Activated CD4-positive, alpha-beta T cell treated with anti-CD3 and anti-CD28 coated beads, Interleukin-2, amount 10 ng/mL, durations not matched to agents 24 days and 14 days (primary cell): ENCODE data around the gene TWIST1. TPM values are rescaled to one million over a fixed set of nuclear protein-coding genes. Genes with fewer than 3 reads are reported as not detected.
A peak's percentile ranks its signal among the peaks of the same experiment; 100 is the strongest.

ENCODE experiments used
- DNase-seq: peaks from one replicate; pipeline ENCODE4 v3.0.0; 2022
- H3K27ac Mint-ChIP-seq: one replicate; pipeline ENCODE4 v1.8.0; 2022; ENCODE audit warnings: mild to moderate bottlenecking, mixed read lengths
- H3K27me3 Mint-ChIP-seq: one replicate; pipeline ENCODE4 v1.8.0; 2022; ENCODE audit warnings: mixed read lengths
- H3K36me3 Mint-ChIP-seq: one replicate; pipeline ENCODE4 v1.8.0; 2022; ENCODE audit warnings: low read depth, mild to moderate bottlenecking, mixed read lengths
- H3K4me1 Mint-ChIP-seq: one replicate; pipeline ENCODE4 v1.8.0; 2021; ENCODE audit warnings: mixed read lengths
- H3K4me3 Mint-ChIP-seq: one replicate; pipeline ENCODE4 v1.8.0; 2022; ENCODE audit warnings: mild to moderate bottlenecking, moderate library complexity, mixed read lengths
- H3K9me3 Mint-ChIP-seq: one replicate; pipeline ENCODE4 v1.8.0; 2021; ENCODE audit warnings: mixed read lengths
- intact Hi-C: fragments of 100-400 bp; cut with micrococcal nuclease; formaldehyde crosslinking; loops from one replicate; pipeline ENCODE4 v1.15.1; 2023
- total RNA-seq: library from RNA; stranded (reverse); gene quantifications from 2 replicates; pipeline ENCODE4 v1.2.3, GENCODE V29; 2022

TWIST1 gene
- total RNA-seq, 1 donor from 2014 or later, result 7.5 TPM

DNA sequence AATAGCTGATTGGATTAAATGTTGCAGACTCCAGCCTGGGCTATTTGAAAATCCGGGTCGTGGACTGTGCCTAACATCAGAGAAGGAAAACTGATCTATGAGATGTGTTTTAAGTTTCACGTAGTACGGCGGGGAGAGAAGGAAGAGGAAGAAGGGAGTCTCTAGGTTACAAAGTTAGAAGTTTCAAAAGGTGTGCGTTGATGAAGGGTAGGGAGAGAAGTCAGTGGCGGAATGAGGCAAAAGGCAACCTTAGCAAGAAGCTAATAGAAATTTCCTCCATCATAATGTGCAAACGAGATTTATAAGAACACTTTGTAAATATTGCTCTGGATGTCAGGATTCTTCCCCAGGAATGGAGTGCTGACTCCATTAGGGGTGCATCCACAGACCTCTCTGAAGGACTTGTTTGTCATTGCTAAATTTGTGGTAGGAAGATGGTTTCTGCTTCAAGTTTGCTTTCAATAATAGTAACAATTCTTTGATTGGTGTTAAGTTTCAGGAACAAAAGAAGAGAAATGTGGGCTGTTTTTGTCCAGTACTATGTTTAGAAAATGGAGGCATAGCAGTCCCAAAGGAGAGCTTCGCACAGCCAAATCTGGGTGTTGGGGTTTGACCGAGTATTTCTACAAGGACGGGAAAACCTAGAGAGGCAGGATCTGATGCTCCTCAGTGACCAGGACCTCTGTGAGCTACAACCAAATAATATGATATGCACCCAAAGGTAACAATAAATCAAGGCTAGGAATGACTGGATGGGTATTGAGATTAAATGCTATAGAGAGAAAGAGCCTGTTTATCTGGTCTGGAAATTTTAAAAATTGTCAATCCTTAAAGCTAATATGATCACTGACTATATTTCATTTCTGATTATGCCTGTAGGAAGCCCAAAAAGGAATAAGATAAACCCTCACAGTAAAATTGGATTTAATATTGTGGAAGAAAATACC is 8.2 kb downstream of the TWIST1 start:
- Mint-ChIP-seq H3K36me3 (peaks cover 4% of the 10 kb centered on the region), H3K27me3 (peaks cover 81% of the 10 kb centered on the region), H3K9me3 (peaks cover 12% of the 10 kb centered on the region), H3K27ac (no peak overlapping the region), H3K4me1 (no peaks in the 10 kb centered on the region), H3K4me3 (no peak overlapping the region)
- no peak for DNase-seq
- intact Hi-C loops, result loop anchor here (5.0 kb wide), 2 partner anchors 38 to 1678 kb away; partner anchors contain the start of genes FERD3L and SP8

GRCh38 chr7:19107356-19108146 is 9.9 kb downstream of the TWIST1 start:
- no peaks in the 10 kb centered on the region for H3K4me1 Mint-ChIP-seq
- no peak overlapping the region for H3K27ac Mint-ChIP-seq
- peaks cover 12% of the 10 kb centered on the region for H3K9me3 Mint-ChIP-seq
- H3K27me3 Mint-ChIP-seq, result peaks cover 71% of the 10 kb centered on the region
- H3K4me3 Mint-ChIP-seq, result no peak overlapping the region
- intact Hi-C loops, result loop anchor here (5.0 kb wide), 2 partner anchors 40 to 1680 kb away; partner anchors contain the start of genes FERD3L and SP8
- peak; percentile 60 for DNase-seq
- H3K36me3 Mint-ChIP-seq, result peaks cover 4% of the 10 kb centered on the region

DNA sequence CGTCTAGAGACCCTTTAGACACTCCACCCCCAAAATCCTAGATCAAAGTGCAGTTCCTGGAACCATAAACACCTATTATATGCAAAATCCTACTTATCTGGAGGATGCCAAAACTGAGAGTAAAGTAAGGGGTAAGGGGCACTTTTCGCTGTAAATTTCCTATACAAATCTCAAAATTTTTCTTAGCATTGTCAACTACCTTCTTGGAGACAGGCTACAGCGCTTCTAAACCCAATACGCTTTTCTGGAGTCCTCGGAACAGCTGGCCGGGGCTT is 10.4 kb downstream of the TWIST1 start:
- Mint-ChIP-seq H3K36me3 (peaks cover 4% of the 10 kb centered on the region), H3K4me3 (no peak overlapping the region), H3K4me1 (no peaks in the 10 kb centered on the region), H3K27me3 (peaks cover 71% of the 10 kb centered on the region), H3K27ac (no peak overlapping the region), H3K9me3 (peaks cover 12% of the 10 kb centered on the region)
- intact Hi-C loops, result loop anchor here (5.0 kb wide), 2 partner anchors 40 to 1680 kb away; partner anchors contain the start of genes FERD3L and SP8
- no peak for DNase-seq

DNA sequence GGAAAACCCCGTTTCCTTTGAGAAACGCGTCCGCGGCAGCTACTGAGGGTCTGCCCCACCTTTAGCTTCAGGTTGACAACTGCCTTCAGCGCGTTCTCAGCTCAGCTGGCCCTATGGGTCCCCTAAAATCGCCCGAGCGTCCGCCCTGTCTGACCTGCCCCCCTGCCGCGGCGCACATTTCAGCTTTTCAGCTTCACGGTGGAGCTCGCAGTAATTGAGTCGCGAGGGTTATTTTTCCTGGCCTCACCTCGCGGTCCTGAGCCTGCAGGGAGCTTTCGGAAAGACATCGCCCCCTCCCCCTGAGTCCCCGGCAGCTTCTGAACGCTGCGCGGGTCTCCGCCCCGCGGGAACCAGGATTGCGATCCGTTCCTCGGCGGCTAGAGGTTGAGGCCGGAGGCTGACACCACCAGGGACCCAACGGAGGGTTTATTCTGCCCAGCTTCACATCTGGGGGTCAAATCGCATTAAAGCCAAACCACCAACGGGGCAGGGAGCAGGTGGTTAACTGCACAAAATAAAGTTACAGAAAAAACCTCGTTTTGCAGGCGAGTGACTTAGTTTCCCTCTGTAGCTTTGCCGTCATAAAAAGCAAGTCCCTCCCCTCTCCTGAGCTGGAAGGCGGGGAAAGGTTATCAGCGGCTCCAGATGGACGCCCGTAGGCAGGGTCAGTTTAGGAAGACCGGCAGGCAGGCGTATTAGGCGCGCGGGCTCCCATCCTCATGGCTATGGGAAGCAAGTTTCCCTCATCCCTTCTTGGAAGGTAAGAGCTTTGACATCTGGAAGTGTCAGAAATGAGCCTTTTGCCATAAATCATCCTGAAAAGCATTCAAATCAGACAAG is 11.0 kb downstream of the TWIST1 start:
- intact Hi-C loops, result loop anchor here (5.0 kb wide), 2 partner anchors 41 to 1681 kb away; partner anchors contain the start of genes FERD3L and SP8
- no peak overlapping the region for H3K27ac Mint-ChIP-seq
- H3K36me3 Mint-ChIP-seq, result peaks cover 4% of the 10 kb centered on the region
- H3K4me3 Mint-ChIP-seq, result no peak overlapping the region
- DNase-seq, result no peak
- H3K9me3 Mint-ChIP-seq, result peaks cover 12% of the 10 kb centered on the region
- H3K4me1 Mint-ChIP-seq, result no peaks in the 10 kb centered on the region
- peaks cover 67% of the 10 kb centered on the region for H3K27me3 Mint-ChIP-seq

DNA sequence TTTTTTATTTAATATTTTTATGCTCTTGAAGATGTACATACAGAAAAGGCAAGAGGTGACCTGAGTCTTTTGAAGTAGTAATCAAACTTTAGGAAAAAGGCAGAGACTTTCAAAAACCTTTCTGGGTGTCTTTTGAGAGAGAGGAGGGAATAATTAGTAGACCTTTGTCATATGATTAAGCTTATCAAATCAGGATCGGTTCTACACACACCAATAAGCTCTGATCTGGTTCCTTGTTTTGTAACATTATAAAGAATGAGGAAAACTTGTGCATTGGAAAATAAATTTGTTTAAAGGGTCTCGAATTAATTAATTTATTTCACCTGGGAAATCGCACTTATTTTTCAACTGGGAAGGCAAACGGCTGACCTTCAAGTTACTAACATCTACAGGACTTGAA is 11.9 kb downstream of the TWIST1 start:
- Mint-ChIP-seq H3K4me1 (no peaks in the 10 kb centered on the region), H3K27ac (no peak overlapping the region), H3K36me3 (peaks cover 3% of the 10 kb centered on the region), H3K4me3 (no peak overlapping the region), H3K27me3 (peaks cover 58% of the 10 kb centered on the region), H3K9me3 (peaks cover 8% of the 10 kb centered on the region)
- intact Hi-C loops, result loop anchor here (5.0 kb wide), 2 partner anchors 42 to 1682 kb away; partner anchors contain the start of genes FERD3L and SP8
- no peak for DNase-seq

GRCh38 chr7:19104811-19105210 is 12.6 kb downstream of the TWIST1 start:
- peaks cover 8% of the 10 kb centered on the region for H3K9me3 Mint-ChIP-seq
- H3K27ac Mint-ChIP-seq, result no peak overlapping the region
- H3K4me1 Mint-ChIP-seq, result no peaks in the 10 kb centered on the region
- peaks cover 53% of the 10 kb centered on the region for H3K27me3 Mint-ChIP-seq
- DNase-seq, result no peak
- peaks cover 3% of the 10 kb centered on the region for H3K36me3 Mint-ChIP-seq
- intact Hi-C loops, result loop anchor here (5.0 kb wide), 2 partner anchors 42 to 1682 kb away; partner anchors contain the start of genes FERD3L and SP8
- no peak overlapping the region for H3K4me3 Mint-ChIP-seq

DNA sequence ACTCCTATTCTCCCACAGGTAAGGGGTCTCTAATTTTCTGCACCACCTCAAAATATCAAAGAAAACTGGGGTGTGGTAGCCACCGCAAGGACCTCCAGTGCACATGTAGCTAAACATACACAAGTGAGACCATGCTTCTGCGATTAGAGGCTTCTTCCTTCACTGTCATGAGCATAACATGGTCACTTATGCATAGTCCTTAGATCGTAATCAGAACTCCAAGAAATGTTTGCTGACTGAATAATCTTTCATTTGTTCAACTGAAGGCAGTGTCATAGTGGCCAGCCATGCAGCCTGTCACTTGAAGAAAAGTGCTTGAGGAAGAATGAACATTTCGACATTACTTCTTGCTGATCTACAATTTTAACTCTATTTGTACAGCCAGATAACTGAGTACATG is 14.6 kb downstream of the TWIST1 start:
- DNase-seq, result no peak
- no peaks in the 10 kb centered on the region for H3K36me3 Mint-ChIP-seq
- peaks cover 4% of the 10 kb centered on the region for H3K9me3 Mint-ChIP-seq
- H3K27me3 Mint-ChIP-seq, result peaks cover 39% of the 10 kb centered on the region
- H3K4me1 Mint-ChIP-seq, result no peaks in the 10 kb centered on the region
- H3K4me3 Mint-ChIP-seq, result no peak overlapping the region
- intact Hi-C loops, result no loop called here
- no peak overlapping the region for H3K27ac Mint-ChIP-seq

DNA sequence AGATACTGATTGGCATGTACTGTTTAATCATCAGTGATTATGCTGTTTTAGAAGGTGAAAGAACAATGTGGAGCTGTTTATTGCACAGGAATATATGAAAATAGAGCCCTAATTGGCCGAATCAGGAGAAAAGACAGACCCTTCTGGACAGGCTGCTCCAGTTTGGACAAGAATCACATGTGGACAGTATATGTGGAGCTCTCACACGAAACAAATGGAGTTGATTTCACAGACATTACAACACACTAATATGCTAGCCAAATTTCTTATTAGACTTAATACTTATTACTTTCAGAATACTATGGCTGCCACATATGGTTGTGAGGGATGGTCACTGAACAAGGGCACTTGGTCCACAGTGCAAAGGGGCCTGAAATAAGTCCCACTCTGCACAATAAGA is 15.5 kb downstream of the TWIST1 start:
- Mint-ChIP-seq H3K36me3 (no peaks in the 10 kb centered on the region), H3K9me3 (no peaks in the 10 kb centered on the region), H3K27ac (no peak overlapping the region), H3K27me3 (peaks cover 29% of the 10 kb centered on the region), H3K4me3 (no peak overlapping the region), H3K4me1 (no peaks in the 10 kb centered on the region)
- no peak for DNase-seq
- intact Hi-C loops, result no loop called here

- Mint-ChIP-seq H3K27ac (no peak overlapping the region), H3K36me3 (no peaks in the 10 kb centered on the region), H3K9me3 (no peaks in the 10 kb centered on the region), H3K4me1 (no peaks in the 10 kb centered on the region), H3K27me3 (peaks cover 24% of the 10 kb centered on the region), H3K4me3 (no peak overlapping the region)
- no peak for DNase-seq
- intact Hi-C loops, result no loop called here
Observed at GRCh38 chr7:19101472-19101871, 16.0 kb downstream of the TWIST1 start.

GRCh38 chr7:19099924-19100323 is 17.5 kb downstream of the TWIST1 start:
- no peaks in the 10 kb centered on the region for H3K36me3 Mint-ChIP-seq
- peaks cover 12% of the 10 kb centered on the region for H3K27me3 Mint-ChIP-seq
- H3K9me3 Mint-ChIP-seq, result no peaks in the 10 kb centered on the region
- no peak for DNase-seq
- intact Hi-C loops, result no loop called here
- H3K4me3 Mint-ChIP-seq, result no peak overlapping the region
- no peaks in the 10 kb centered on the region for H3K4me1 Mint-ChIP-seq
- no peak overlapping the region for H3K27ac Mint-ChIP-seq

- peaks cover 9% of the 10 kb centered on the region for H3K27me3 Mint-ChIP-seq
- intact Hi-C loops, result no loop called here
- DNase-seq, result no peak
- H3K27ac Mint-ChIP-seq, result no peak overlapping the region
- H3K9me3 Mint-ChIP-seq, result no peaks in the 10 kb centered on the region
- H3K36me3 Mint-ChIP-seq, result no peaks in the 10 kb centered on the region
- H3K4me3 Mint-ChIP-seq, result no peak overlapping the region
- H3K4me1 Mint-ChIP-seq, result no peaks in the 10 kb centered on the region
Observed at GRCh38 chr7:19099194-19099593, 18.2 kb downstream of the TWIST1 start.

DNA sequence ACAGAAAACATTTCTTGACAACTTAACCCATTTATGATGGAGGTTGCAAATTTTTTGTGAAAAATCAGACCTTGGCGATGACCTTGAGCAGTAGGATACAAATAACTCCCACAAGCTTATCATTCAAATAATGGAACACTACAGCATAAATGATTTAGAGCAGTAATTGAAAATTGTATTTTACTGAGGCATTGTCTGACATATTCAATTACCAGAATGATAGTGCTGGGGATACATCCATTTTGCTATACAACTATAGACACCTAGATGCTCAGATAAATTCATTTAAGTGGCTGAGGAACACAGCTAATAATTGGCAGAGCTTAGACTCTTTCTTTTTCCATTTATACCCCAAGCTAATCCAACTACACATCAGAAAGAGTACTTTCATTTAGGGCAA is 18.9 kb downstream of the TWIST1 start:
- Mint-ChIP-seq H3K27me3 (peaks cover 9% of the 10 kb centered on the region), H3K4me3 (no peak overlapping the region), H3K9me3 (no peaks in the 10 kb centered on the region), H3K27ac (no peak overlapping the region), H3K36me3 (no peaks in the 10 kb centered on the region), H3K4me1 (no peaks in the 10 kb centered on the region)
- intact Hi-C loops, result no loop called here
- DNase-seq, result no peak
